NCI-H2196 treated with DMSO at 0.1 percent for 48 hours (cell line): Measurements from ENCODE around the gene VDAC2.
A peak's percentile ranks its signal among the peaks of the same experiment; 100 is the strongest.
"Not testable (repeated sequence)": the region's sequence is repeated elsewhere in the genome, so short reads cannot be mapped to it uniquely, and the experiment has no call there.

Experiments
- DNase-seq: peaks from one replicate; lab custom pipeline; 2025; ENCODE audit not compliant: unreplicated experiment; lab: John Stamatoyannopoulos, UW

VDAC2 gene

DNA sequence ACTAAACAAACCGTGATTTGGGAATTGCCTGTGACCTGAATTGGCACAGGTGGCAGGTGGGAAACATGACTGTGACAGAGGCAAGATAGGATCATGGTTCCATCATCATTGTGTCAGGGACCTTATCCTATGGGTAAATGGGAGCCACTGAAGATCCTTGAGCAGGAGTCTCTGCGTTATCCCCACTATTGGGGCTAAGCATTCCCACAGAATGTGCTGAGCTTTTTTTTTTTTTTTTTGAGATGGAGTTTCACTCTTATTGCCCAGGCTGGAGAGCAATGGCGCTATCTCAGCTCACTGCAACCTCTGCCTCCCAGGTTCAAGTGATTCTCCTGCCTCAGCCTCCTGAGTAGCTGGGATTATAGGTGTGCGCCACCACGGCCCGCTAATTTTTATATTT lies 10.6 kb upstream of the VDAC2 start:
- DNase-seq, result not testable (repeated sequence)

DNA sequence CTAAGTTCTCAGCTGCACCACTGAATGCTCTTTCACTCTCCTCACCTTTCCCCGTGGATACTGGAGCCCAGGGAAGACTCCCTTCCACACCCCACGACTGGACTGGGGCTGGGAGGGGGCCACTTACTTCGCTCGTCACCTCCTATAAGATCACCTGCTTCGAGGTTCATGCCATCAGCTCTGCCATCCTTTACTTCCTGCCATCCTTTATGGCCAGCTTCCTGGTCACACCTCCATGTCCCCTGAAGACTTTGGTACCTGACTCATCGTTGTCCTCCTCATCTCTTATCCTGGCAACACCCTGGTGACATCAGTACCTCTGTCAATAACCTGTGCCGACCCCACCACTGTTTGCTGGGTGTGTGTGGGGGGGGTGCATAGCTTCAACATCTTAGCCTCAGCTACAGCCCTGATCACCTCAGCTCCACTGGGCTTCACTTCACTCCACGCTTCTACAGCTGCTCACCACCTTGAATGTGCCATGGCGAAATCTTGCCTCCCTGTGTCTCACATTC lies 8.7 kb upstream of the VDAC2 start:
- no peak for DNase-seq

DNA sequence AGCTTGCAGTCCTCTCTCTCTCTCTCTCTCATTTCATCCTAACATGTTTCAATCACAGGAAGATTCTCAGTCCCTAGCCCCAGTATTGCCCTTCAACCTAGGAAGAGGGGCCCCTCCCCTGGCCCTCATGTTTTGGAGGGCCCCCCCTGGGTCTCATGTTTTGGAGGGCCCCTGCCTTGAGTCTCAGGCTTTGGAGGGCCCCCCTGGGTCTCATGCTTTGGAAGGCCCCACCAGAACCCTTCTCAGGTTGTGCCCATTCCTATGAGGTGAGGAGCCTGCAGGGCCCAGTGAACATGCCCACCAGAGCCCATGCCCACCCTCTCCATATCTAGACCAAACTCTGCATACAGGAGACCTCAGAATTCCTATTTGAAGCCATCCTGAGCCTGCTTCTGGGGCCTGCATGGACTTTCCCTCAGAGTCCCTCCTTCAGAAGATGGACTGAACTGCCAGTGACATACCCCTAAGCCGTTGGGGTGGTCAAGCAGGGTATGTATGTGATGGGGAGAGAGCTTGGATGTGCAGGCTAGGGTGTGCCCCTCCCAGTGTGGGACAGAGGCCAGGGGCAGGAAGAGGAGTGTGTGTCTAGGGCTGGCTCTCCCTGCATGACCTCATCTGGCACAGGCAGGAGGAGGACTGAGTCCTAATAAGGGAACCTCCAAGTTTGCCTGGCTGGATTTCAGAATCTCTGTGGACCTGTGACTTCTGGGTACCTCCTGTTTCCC lies 8.1 kb upstream of the VDAC2 start:
- DNase-seq, result peak; percentile 18

GRCh38 chr10:75203046-75203620 lies 7.5 kb upstream of the VDAC2 start:
- DNase-seq, result not testable (repeated sequence)

DNA sequence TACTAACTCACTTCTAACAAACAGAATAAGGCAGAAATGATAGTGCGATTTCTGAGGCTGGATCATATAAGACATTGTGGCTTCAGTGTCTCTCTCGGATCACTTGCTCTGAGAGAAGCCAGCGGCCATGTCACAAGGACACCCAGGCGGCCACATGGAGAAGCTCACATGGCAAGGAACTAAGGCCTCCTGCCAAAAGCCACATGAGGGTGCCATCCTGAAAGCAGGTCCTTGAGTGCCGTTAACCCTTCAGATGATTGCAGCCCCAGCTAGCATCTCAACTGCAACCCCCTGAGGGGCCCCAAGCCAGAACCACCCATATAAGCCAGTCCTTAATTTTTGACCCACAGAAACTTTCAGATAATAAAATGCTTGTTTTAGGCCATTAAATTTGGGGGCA lies 6.9 kb upstream of the VDAC2 start:
- DNase-seq, result no peak

DNA sequence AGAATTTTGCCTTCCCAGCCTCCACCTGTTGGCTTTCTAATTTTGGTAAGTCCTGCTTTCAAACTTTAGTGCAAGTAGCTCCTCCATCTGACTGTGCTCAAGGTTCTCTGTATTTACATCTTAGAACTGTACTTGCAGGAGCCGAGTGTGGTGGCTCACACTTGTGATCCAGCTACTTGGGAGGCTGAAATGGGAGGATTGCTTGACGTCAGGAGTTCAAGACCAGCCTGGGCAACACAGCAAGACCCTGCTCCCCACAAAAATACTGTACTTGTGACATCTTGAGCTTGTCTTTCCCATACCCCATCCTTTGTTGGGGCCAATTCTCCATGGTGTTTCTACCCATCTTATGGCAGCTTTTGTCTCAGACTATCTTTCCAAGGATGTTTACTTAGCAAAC lies 4.7 kb upstream of the VDAC2 start:
- DNase-seq, result no peak

GRCh38 chr10:75206638-75207037 lies 4.0 kb upstream of the VDAC2 start:
- DNase-seq, result not testable (repeated sequence)

DNA sequence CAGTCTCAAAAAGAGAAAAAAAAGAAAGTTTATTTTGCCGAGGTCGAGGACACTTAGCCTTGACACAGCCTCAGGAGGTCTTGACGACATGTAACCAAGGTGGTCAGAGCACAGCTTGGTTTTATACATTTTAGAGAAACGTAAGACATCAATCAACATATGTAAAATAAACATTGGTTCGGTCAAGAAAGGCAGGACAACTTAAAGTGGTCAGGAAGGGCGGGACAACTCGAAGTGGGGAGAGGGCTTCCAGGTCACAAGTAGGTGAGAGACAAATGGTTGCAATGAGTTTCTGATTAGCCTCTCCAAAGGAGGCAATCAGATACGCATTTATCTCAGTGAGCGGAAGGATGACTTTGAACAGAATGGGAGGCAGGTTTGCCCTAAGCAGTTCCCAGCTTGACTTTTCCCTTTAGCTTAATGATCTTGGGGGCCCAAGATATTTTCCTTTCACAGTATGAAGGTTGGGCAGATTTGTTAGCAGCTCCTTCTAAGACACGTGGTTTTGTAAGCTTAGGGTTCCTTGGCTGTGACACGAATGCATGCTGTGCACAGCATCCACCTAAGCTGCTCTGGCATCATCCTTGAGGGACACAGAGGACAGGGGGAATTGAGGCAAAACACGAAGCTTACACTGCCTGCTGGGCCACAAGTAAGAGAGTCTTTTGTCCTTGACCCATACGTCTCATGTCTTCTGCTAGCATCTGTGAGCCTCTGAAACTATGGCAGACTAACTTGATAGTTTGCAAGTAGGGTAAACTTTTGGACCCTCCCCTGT lies 3.3 kb upstream of the VDAC2 start:
- no peak for DNase-seq

GRCh38 chr10:75207857-75208144 lies 2.8 kb upstream of the VDAC2 start:
- DNase-seq, result no peak

DNA sequence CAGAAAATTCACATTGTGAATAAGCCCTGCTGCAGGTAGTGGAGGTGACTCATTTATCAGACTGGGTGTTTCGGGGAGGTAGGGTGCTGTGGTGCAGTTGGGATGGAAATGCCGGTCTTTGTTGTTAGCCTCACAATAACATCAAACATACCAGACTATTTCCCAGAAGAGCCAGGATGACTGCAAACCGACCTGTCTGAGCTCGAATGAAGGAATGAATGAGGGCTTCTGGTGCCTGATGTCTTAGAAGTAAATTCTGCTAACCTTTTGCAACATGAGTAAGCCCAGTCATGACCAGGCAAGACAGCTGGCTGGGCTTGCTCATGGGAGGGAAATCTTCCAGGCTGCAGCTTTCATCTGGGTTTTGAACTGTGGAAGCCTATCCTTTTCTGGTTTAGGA lies 2.4 kb upstream of the VDAC2 start:
- DNase-seq, result no peak

GRCh38 chr10:75209086-75209920 lies 1.3 kb upstream of the VDAC2 start:
- DNase-seq, result no peak

- peak; percentile 53 for DNase-seq
Observed at GRCh38 chr10:75209921-75210281, 695 bp upstream of the VDAC2 start.

DNA sequence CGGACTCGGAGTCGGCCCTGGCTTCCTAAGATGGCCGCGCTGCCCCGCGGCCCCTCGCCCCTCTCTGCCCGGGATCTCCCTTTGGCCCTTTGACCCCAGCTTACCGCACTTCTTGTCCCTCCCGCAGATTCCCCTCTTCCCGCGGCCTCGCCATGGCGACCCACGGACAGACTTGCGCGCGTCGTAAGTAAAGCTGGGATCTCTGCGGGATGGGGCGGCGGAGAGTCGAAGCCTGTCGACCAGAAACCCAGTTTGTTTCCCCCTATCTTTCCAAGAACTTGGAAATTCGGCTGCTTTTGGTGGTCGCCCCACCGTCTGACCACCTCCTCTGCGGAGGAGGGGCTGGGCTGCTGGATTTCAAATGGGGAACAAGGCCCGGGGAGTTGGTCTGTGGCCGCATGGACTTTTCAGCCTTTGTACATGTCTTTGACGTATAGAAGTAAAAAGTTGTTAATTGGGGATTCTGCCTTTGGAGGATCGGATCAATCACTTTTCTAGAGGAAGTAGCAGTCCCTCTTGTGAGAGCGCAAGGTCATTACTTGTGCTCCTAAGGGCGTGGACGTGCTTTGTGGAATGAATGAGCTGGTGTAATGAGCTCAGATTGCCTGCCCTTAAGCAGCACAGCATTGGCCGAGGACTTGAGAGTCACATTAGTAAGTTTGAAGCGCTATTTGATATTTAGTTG lies 553 bp downstream of the VDAC2 start:
- no peak for DNase-seq

DNA sequence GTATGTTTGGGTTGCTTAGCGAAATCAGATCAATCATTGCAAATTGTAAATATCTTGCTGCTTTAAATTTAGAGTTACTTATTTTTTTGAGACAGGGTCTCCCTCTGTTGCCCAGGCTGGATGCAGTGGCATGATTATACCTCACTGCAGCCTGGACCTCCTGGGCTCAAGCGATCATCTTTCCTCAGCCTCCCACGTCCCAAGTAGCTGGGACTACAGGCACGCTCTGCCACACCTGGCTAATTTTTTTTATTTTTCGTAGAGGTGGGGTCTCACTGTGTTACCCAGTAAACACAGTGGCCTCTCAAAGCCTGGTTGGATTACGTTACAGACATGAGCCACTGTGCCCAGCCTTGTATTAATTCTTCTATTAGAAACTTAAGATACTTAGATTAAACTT lies 1.7 kb downstream of the VDAC2 start:
- no peak for DNase-seq

DNA sequence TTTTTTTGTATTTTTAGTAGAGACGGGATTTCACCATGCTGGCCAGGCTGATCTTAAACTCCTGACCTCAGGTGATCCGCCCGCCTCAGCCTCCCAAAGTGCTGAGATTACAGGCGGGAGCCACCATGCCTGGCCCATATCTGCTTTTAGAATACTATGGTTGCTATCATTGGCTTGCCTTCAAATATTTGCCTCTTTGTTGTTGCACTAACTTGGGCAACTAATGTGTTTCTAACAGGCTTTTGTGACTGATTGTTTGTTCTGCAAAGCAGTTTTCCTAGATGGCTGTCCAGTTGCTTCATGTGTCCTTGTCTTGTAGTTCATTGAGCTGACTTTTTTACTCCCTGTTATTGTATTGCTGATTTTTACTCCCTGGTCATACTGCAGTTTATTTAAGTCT lies 9.7 kb downstream of the VDAC2 start:
- DNase-seq, result no peak

GRCh38 chr10:75221492-75221891 lies 10.9 kb downstream of the VDAC2 start:
- DNase-seq, result not testable (repeated sequence)

GRCh38 chr10:75223507-75223906 lies 12.9 kb downstream of the VDAC2 start:
- DNase-seq, result no peak

DNA sequence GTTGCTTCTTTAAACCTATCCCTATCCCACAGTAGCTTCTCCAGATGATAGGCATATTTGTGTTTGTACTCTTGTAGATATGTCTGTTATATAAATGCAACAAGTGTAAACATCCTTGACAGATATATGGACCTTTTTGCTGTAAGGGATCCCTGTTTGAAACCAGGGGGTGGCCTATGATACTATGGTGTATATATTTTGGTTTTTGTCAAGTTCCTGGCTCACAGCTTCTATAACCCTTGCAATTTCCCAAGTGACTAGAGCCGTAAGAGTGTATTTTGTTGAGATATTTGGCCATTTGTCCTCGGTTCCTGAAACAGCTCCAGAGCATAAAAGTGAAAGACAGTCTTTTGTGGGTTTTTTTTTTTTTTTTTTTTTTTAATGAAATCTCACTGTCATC lies 15.5 kb downstream of the VDAC2 start:
- no peak for DNase-seq

DNA sequence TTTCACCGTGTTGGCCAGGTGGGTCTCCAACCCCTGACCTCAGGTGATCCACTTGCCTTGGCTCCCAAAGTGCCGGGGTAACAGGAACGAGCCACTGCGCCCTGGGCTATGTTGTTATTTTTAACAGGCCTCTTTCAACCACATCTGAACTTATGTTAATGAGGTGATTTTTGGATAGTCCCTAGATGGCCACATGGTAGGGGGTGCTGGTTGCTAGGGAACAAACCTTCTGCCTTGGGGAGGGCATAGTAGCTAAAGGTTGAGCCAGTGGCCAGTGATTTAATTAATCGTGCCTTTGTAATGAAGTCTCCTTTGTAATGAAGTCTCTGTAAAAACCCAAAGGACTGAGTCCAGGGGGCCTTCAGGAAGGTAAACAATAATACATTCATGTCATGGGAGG lies 16.1 kb downstream of the VDAC2 start:
- DNase-seq, result no peak

GRCh38 chr10:75228278-75228677 lies 17.7 kb downstream of the VDAC2 start:
- DNase-seq, result no peak

DNA sequence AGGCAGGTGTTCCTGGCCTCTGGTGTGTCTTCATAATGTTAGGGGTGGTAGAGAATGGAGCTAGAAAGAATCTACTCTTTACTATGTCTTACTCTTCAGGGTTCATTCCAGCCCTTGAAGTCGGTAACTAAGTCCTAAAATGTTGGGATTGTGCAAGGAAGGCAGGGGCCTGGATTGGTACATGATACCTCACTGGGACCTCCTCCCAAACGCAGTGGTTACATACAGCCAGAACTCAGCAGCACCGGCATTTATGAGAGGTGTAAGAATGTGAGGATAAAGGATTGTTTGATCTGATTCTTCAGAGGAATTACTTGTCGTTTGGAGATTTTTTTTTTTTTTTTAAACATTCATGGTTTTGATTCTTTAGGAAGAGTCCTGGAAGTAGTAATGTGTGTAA lies 18.2 kb downstream of the VDAC2 start:
- DNase-seq, result no peak
